HG02798 (cell line): ENCODE measurements around the gene MPP2.
"Not testable (repeated sequence)": the region's sequence is repeated elsewhere in the genome, so short reads cannot be mapped to it uniquely, and the experiment has no call there.

Experiments used
- ATAC-seq: cut with Tn5 transposase; IDR thresholded peaks from one replicate; pipeline ENCODE4 v1.9.1; 2021; ENCODE audit warnings: mild to moderate bottlenecking; ENCODE audit not compliant: unreplicated experiment, poor library complexity

MPP2 gene

GRCh38 chr17:43878260-43879175, 28.8 kb downstream of the MPP2 start:
- peak; percentile 74 for ATAC-seq

GRCh38 chr17:43877451-43878155, 29.7 kb downstream of the MPP2 start:
- no peak for ATAC-seq

- ATAC-seq: no peak
Measured at GRCh38 chr17:43877031-43877430, 30.3 kb downstream of the MPP2 start.

- ATAC-seq: no peak
Measured at GRCh38 chr17:43875476-43876147, 31.7 kb downstream of the MPP2 start.

- ATAC-seq: no peak
Measured at GRCh38 chr17:43874293-43874692, 33.0 kb downstream of the MPP2 start.

GRCh38 chr17:43873815-43874214, 33.5 kb downstream of the MPP2 start:
- ATAC-seq: no peak

- no peak for ATAC-seq
Measured at GRCh38 chr17:43873091-43873490, 34.2 kb downstream of the MPP2 start.

GRCh38 chr17:43871946-43872690, 35.2 kb downstream of the MPP2 start:
- no peak for ATAC-seq

- not testable (repeated sequence) for ATAC-seq
Measured at GRCh38 chr17:43869031-43869430, 38.3 kb downstream of the MPP2 start.

GRCh38 chr17:43868226-43868994, 38.9 kb downstream of the MPP2 start:
- ATAC-seq: no peak

- ATAC-seq: no peak
Measured at GRCh38 chr17:43864161-43864984, 43.0 kb downstream of the MPP2 start.

GRCh38 chr17:43861960-43862359, 45.4 kb downstream of the MPP2 start:
- no peak for ATAC-seq

- ATAC-seq: no peak
Measured at GRCh38 chr17:43860927-43861622, 46.3 kb downstream of the MPP2 start.

GRCh38 chr17:43860077-43860725, 47.1 kb downstream of the MPP2 start:
- no peak for ATAC-seq

GRCh38 chr17:43857957-43858600, 49.3 kb downstream of the MPP2 start:
- ATAC-seq: no peak

- ATAC-seq: no peak
Measured at GRCh38 chr17:43857141-43857540, 50.2 kb downstream of the MPP2 start.

GRCh38 chr17:43856141-43856540, 51.2 kb downstream of the MPP2 start:
- no peak for ATAC-seq
